Measurements from ENCODE around the gene CACNG1.

The CACNG1 gene

DNA sequence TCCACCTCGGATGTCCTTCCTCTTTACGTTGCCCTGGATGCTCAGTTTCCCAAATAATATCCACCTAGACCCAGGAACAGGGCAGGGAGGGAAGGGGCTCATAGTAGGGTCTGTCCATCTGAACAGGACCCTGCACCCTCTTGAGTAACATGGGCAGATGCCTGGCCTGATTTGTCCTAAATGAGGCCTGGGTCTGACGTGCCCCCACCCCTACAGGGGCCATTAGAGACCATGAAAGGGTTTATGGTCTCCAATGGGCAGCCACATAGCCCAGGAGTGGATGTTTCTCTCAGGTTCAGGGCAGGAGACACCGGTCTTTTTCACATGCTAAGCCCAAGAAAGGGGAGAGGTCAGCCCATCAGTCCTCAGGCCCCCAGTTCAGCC, 6.8 kb downstream of the CACNG1 start:
- DNase-seq (ENCODE audit: low spot score) (no peak), FAIRE-seq (no peak)

- FAIRE-seq: no peak
These were observed 7.5 kb downstream of the CACNG1 start for GRCh38 chr17:67051837-67052236.

DNA sequence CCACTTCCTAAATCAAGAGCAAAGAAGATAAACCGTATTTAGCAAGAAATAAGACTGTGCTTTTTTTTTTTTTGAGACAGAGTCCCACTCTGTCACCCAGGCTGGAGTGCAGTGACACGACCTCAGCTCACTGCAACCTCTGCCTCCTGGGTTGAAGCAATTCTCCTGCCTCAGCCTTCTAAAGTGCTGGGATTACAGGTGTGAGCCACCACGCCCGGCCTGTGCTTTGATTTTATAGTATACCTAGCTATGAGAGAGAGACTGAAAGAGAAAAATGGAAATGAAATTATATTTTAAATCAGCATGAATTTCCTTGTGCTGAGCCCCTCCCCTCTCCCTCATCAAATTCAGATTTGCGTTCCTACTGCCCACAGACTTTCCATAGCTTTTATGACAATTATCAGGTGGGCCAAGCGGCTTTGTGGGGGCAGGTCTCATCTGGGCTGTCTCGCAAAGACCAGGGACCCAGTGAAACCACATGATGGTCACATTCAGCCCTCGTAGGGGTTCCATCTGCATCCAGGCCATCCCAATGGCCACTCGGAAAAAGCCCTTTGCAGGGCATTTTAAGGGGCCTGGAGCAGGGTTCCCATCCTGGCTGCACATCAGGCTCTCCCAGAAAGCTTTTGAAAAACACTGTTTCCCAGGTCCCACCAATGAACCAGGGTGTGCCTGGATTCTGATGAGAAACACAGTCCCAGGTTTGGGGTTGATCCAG, 8.5 kb downstream of the CACNG1 start:
- no peak for DNase-seq (ENCODE audit: low spot score)
- no peak for FAIRE-seq

More at GRCh38 chr17:67051837-67052236, 7.5 kb downstream of the CACNG1 start:
- DNase-seq (ENCODE audit: low spot score): no peak

GRCh38 chr17:67053438-67054000, 9.2 kb downstream of the CACNG1 start:
- FAIRE-seq: no peak
- DNase-seq (ENCODE audit: low spot score): no peak

DNA sequence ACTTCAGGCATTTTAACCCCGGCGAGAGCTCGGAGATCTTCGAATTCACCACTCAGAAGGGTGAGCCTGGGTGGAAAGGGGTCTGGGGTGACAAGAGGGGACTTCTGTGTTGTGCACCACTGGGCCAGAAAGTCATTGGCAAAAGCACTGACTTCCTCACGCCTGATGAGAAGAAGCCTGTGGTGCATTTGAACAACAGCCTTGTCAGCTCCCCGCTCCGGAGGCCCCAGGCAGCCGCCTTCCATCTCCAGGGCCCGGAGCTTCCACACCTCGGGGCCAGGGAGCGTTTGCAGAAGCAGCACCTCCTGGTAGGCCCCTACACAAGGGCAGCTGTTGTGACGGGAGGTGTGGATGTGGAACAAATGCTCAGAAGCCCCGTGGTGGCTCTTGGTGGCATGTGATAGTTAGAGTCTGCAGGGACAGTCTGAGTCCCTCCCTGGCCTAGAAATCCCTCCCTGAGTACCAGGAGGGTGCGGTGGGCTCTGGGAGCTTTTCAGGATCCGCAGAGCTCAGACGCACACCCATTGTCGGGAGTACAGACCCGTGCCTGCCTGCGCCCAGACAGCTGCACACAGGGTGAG, 9.7 kb downstream of the CACNG1 start:
- FAIRE-seq (no peak), DNase-seq (ENCODE audit: low spot score) (no peak)

DNA sequence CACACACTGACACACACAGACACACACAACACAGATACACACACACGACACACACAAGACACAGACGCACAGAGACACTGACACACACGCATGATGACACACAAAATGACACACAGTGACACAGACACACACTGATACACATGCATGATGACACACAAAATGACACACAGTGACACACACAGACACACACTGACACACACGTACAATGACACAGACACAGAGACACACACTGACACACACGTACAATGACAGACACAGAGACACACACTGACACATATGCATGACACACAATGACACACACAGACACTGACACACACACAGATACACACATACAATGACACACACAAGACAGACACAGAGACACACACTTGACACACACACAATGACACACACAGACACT, 10.3 kb downstream of the CACNG1 start:
- DNase-seq (ENCODE audit: low spot score): no peak
- no peak for FAIRE-seq

DNA sequence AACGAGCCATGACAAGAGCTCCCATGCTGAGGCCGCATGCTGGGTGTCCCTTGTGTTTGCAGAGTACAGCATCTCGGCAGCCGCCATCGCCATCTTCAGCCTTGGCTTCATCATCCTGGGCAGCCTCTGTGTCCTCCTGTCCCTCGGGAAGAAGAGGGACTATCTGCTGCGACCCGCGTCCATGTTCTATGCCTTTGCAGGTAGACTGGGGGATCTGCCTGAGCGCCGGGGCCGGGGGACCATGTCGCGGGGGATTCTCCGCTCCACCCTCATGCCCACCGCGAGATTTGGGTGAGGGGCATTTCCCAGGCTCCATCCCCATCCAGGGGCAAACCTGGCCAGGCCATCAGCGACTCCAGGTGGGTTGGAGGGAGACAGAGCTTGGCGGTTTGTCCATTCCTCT, 10.7 kb downstream of the CACNG1 start:
- DNase-seq (ENCODE audit: low spot score) (no peak), FAIRE-seq (no peak)

- DNase-seq (ENCODE audit: low spot score): no peak
- no peak for FAIRE-seq
These were observed 11.7 kb downstream of the CACNG1 start for GRCh38 chr17:67055811-67056745.

GRCh38 chr17:67056746-67057490, 12.6 kb downstream of the CACNG1 start:
- FAIRE-seq: no peak
- DNase-seq (ENCODE audit: low spot score): no peak

DNA sequence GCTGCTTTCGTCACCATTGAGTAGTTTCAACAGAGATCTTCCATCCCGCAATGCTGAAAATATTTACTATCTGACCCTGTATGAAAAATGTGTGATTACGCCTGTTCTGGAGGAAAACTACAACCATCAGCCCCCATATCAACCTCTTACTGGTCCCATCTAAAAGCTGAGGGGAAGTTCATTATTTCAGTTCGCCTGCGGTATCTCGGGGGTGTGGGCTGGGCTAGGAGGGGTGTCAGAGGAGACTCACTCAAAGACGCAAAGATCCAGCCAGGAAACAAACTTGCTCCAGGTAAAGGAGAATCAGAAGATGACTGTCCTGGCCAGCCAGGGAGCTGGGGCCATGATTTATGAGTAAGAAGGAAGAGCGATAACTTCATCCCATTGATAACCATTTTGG, 13.7 kb downstream of the CACNG1 start:
- DNase-seq (ENCODE audit: low spot score): no peak
- FAIRE-seq: no peak

- FAIRE-seq (no peak), DNase-seq (ENCODE audit: low spot score) (no peak)
These were observed 15.0 kb downstream of the CACNG1 start for GRCh38 chr17:67059372-67059771.

DNA sequence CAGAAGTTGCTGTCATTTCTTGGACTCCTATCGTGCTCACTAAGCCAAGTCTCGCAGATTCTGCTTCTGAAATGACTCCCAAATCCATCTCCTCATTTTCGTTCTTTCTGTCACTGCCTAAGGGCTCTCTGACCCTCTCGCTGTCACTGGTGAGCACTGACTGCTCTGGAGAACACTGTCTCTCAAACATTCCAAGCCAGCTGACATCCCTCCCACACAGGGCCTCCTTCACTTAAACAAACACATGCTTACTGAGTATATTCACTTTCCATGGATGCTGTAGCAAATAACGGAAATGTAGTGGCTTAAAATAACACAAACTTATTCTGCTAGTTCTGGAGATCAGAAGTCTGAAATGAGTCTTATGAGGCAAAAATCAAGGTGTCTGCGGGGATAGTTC, 18.8 kb downstream of the CACNG1 start:
- no peak for FAIRE-seq

GRCh38 chr17:67066717-67067116, 22.4 kb downstream of the CACNG1 start:
- FAIRE-seq (no peak), DNase-seq (ENCODE audit: low spot score) (no peak)

More for the DNA sequence above, 18.8 kb downstream of the CACNG1 start:
- no peak for DNase-seq (ENCODE audit: low spot score)

DNA sequence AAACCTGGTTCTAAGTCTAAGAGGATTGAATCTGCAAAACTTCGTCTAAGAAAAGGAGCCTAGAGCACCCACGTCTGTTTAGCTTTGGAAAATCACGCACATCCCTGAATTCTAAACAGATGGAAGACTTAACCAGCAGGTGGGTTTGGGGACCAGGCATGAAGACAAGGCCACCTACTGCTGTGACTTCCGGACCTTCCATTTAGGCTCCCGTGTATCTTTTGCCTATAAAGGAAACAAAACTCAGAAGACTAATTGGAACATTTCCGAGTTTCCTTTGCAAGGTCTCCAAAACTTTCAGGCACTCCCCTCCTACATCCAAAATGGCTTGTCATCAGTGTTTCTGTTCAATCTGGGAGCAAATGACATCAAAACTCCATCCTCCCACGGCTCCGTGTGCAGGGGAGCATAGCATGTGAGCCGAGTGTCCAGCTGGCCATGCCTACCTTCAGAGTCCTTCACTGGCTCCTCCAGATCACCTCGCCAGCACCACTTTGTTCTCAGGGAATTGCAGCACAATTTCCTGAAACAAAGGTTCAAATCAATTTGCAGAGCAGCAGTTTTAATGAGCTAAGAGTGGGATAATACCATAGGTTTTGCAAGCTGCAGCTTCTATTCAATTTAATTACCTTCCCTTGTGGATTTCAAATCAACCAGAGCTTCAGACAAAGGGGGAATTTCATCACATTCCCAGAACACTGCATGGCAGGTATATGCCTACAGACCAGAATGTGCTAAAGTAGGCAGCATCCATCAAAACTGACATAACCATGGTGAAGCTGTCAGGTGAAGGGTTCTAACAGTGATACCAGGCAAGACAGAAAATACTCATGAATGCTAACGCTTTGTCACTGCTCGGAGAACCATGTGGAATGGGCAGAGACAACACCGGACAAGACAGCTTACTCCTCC, 23.5 kb downstream of the CACNG1 start:
- DNase-seq (ENCODE audit: low spot score) (no peak), FAIRE-seq (no peak)

GRCh38 chr17:67068999-67069398, 24.6 kb downstream of the CACNG1 start:
- no peak for FAIRE-seq
- DNase-seq (ENCODE audit: low spot score): no peak

DNA sequence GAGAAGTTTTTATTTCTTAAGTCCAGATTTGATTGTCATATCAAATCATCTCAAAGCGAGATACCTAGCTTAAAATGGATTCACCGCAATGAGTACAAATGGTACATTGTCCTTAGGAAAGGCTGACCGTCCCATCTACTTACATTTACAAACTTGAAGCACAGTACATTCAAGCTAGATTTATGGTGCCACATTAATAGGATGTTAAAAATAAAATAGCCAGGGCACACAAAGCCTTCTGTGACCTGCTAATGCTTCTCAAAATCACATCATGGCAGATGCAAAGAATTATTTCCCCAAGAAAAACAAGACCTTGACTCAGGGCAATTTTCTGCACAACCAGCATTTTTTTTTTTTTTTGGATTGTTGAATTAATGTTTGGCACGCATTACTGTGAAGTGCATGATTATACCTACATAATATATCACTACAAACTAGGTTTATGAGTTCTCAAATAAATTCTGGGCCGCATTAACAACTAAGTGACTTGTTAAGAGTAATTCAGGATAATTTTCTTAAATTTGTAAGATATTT, 25.3 kb downstream of the CACNG1 start:
- no peak for FAIRE-seq
- DNase-seq (ENCODE audit: low spot score): no peak

DNA sequence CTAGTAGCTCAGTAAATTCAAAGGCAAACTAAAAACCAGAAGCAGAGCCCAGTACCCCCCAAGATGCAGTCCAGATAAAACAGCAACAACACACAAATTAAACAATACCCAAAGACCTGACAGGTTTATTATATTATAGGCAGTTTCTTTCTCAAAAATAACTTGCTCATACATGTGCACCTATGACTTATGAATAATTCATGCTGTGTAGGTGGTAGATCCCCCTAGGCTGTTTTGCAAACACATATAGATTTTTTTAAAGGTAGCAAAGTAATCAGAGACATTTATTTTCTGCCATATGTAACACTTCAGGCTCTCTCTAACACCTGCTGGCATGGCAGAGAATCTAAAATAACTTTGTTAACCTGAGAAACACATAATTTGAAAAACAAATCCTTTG, 27.2 kb downstream of the CACNG1 start:
- FAIRE-seq: no peak

GRCh38 chr17:67072885-67073284, 28.5 kb downstream of the CACNG1 start:
- DNase-seq (ENCODE audit: low spot score) (no peak), FAIRE-seq (no peak)

More for the DNA sequence above, 27.2 kb downstream of the CACNG1 start:
- DNase-seq (ENCODE audit: low spot score): no peak

DNA sequence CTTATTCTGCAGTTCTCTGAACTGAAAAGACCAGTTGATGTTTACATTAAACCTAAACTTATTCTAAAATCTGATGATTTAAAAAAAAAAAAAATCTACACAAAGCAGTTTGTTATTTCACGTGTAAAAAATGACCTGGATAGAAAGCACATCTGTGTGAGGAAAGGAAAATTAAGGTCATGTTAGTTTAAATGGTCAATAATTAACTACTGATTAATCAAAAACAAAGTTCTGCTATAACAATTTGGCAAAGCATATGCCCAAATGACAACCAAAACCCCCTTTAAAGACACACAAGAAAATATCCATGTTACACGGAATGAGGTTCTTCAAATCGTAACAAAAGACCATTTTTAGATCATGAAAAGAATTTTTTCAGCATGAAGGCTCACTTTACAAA, 30.4 kb downstream of the CACNG1 start:
- DNase-seq (ENCODE audit: low spot score): no peak
- peak; percentile 31 for FAIRE-seq

GRCh38 chr17:67076290-67076689, 31.9 kb downstream of the CACNG1 start:
- peak; percentile 39 for DNase-seq (ENCODE audit: low spot score)
- FAIRE-seq: peak; percentile 85

Measured in RCC 7860 (cell line).